HepG2 (cell line): ENCODE measurements around the gene ACOX3. TPM values are rescaled to one million over a fixed set of nuclear protein-coding genes. Genes with fewer than 3 reads are reported as not detected.

Experiments
- ATAC-seq: fragments of 200-7000 bp; cut with Tn5 transposase; 3 replicates; pipeline ENCODE4 v1.9.1; 2020; ENCODE audit warnings: mild to moderate bottlenecking, moderate library complexity
- BruUV-seq: library from RNA; stranded (reverse); fragments of 400-500 nt; replicated peaks from 2 replicates; lab custom pipeline; 2021; lab: Mats Ljungman, UMichigan
- CTCF ChIA-PET: fragments of 300-600 bp; formaldehyde crosslinking; extraction: SDS; loops from one replicate; lab custom pipeline; 2021; ENCODE audit warnings: low total read pairs, inconsistent platforms, low intra/inter-chr PET ratio; lab: Yijun Ruan, JAX
- POLR2A ChIA-PET: fragments of 350-600 bp; sonication (Branson Sonifier 250); formaldehyde crosslinking; loops from one replicate; lab custom pipeline; 2020; ENCODE audit warnings: antibody characterized with exemption, inconsistent platforms; lab: Yijun Ruan, JAX
- DNase-seq: peaks from one replicate; pipeline ENCODE4 v3.0.0-alpha.2; 2015; ENCODE audit warnings: low spot score
- FAIRE-seq: peaks from 3 replicates; lab custom pipeline; 2011; peaks lifted over from hg19 to GRCh38; lab: Jason Lieb, UNC
- H2AFZ ChIP-seq: one replicate; pipeline ENCODE4 v1.6.1; 2011; ENCODE audit warnings: low read length, inconsistent platforms
- H3K27ac ChIP-seq: fragments of 300-600 bp; 3 replicates; pipeline ENCODE4 v1.8.0; 2011; ENCODE audit warnings: mixed run types, mild to moderate bottlenecking, mixed read lengths, low read length, inconsistent platforms; ENCODE audit not compliant: insufficient read depth; ENCODE audit errors: extremely low read length
- H3K27me3 ChIP-seq, 2 experiments: fragments of 200-600 bp in 1 of 2; 2 replicates in 1 of 2; 3 replicates in 1 of 2; pipeline versions ENCODE4 v1.6.0 to v1.8.0; 2011; ENCODE audit warnings: low read length in 2 of 2, mild to moderate bottlenecking in 2 of 2, moderate library complexity in 2 of 2, inconsistent platforms in 1 of 2; ENCODE audit not compliant: insufficient read depth in 2 of 2, control insufficient read depth in 1 of 2
- H3K36me3 ChIP-seq, 2 experiments: fragments of 200-600 bp in 1 of 2; replicated peaks in 1 of 2; 2 replicates in 1 of 2; 3 replicates in 1 of 2; pipeline versions ENCODE4 v1.5.1 to v1.8.0; 2011; ENCODE audit warnings: low read length in 2 of 2, inconsistent platforms in 1 of 2; ENCODE audit not compliant: insufficient read depth in 2 of 2, control insufficient read depth in 1 of 2
- H3K4me1 ChIP-seq: 2 replicates; pipeline ENCODE4 v1.5.1; 2012; ENCODE audit warnings: low read length, inconsistent platforms; ENCODE audit not compliant: insufficient read depth
- H3K4me2 ChIP-seq: 2 replicates; pipeline ENCODE4 v1.6.0; 2011; ENCODE audit warnings: low read depth, low read length, inconsistent platforms
- H3K4me3 ChIP-seq, 3 experiments: fragments of 200-600 bp in 1 of 3; sonication (generic), shearing (Covaris generic) in 1 of 3; replicated peaks in 1 of 3; 2 replicates each; pipeline ENCODE4 v1.5.1; 2011 to 2016; ENCODE audit warnings: low read length in 3 of 3, inconsistent platforms in 2 of 3, low read depth in 2 of 3, mild to moderate bottlenecking in 2 of 3, control low read depth in 1 of 3, mixed read lengths in 1 of 3; ENCODE audit not compliant: insufficient read depth in 1 of 3
- H3K79me2 ChIP-seq: one replicate; pipeline ENCODE4 v1.6.1; 2011; ENCODE audit warnings: low read length, inconsistent platforms; ENCODE audit not compliant: insufficient read depth
- H3K9ac ChIP-seq: 2 replicates; pipeline ENCODE4 v1.6.0; 2011; ENCODE audit warnings: mild to moderate bottlenecking, low read depth, low read length, inconsistent platforms; ENCODE audit not compliant: insufficient read depth
- H3K9me3 ChIP-seq: 2 replicates; pipeline ENCODE4 v1.5.1; 2012; ENCODE audit warnings: mild to moderate bottlenecking, low read length
- H4K20me1 ChIP-seq: 2 replicates; pipeline ENCODE4 v1.6.0; 2011; ENCODE audit warnings: inconsistent platforms, mild to moderate bottlenecking, low read length, moderate library complexity; ENCODE audit not compliant: insufficient read depth
- ADNP ChIP-seq: sonication (generic); formaldehyde crosslinking; IDR thresholded peaks from 2 replicates; pipeline ENCODE4 v1.4.0; 2020; ENCODE audit warnings: missing genetic modification reagents
- EP300 ChIP-seq, 3 experiments: sonication (generic) in 1 of 3; formaldehyde crosslinking in 1 of 3; IDR thresholded peaks; 2 replicates each; pipeline versions ENCODE4 v1.5.1 to v1.6.1; 2011 to 2020; ENCODE audit warnings: low read depth in 2 of 3, low read length in 2 of 3, borderline replicate concordance in 1 of 3, improper control_type of control experiment in 1 of 3, mild to moderate bottlenecking in 1 of 3, missing genetic modification reagents in 1 of 3, moderate library complexity in 1 of 3
- MIXL1 ChIP-seq: IDR thresholded peaks from 2 replicates; pipeline ENCODE4 v1.6.1; 2016
- PAX8 ChIP-seq: sonication (generic); formaldehyde crosslinking; IDR thresholded peaks from 2 replicates; pipeline ENCODE4 v1.8.0; 2022; ENCODE audit warnings: mild to moderate bottlenecking, missing genetic modification reagents, borderline replicate concordance
- ZNF121 ChIP-seq: sonication (generic); formaldehyde crosslinking; IDR thresholded peaks from 2 replicates; pipeline ENCODE4 v1.5.0; 2020; ENCODE audit warnings: mild to moderate bottlenecking, missing genetic modification reagents
- WGBS: methylation state at CpG from one replicate; pipeline ENCODE4 v1.1.6; 2017; ENCODE audit warnings: low lambda C conversion rate; 5-methylcytosine and 5-hydroxymethylcytosine counted together
- in situ Hi-C: cut with HindIII; loops from 2 replicates; pipeline ENCODE4 v1.10.0; 2017; ENCODE audit warnings: low pct_unique_long_range_greater_than_20kb; ENCODE audit not compliant: extremely low pct_ligation_motif_present
- intact Hi-C: fragments of 100-400 bp; cut with micrococcal nuclease; formaldehyde crosslinking; loops from one replicate; pipeline ENCODE4 v1.10.0; 2022; ENCODE audit not compliant: unreplicated experiment
- polyA plus RNA-seq, 8 experiments: library from polyadenylated mRNA; depleted of rRNA in 3 of 8; stranded (reverse) in 7 of 8; unstranded in 1 of 8; fragments of >200 nt; fragmentation: Illumina TruSeq in 4 of 8; extraction: Trizol in 4 of 8; gene quantifications; 2 replicates each; pipeline versions ENCODE4 v1.2.1 to v1.2.3, GENCODE V29; 2011 to 2016; ENCODE audit warnings: low read depth in 4 of 8, missing spikeins in 1 of 8, mixed read lengths in 1 of 8; ENCODE audit not compliant: insufficient read depth in 1 of 8
- total RNA-seq, 5 experiments: library from RNA; depleted of rRNA; stranded (reverse); fragments of >200 nt; fragmentation: Illumina TruSeq; extraction: Trizol; gene quantifications; 2 replicates each; pipeline ENCODE4 v1.2.3, GENCODE V29; 2016; ENCODE audit warnings: low read depth in 1 of 5
- TF ChIP-seq, protein P1 (sequence below): sonication (generic); formaldehyde crosslinking; IDR thresholded peaks from 2 replicates; pipeline ENCODE4 v1.4.0; 2020; ENCODE audit warnings: missing genetic modification reagents, borderline replicate concordance

The ACOX3 gene
- total and polyA plus RNA-seq, 2 of the 13 experiments (the other 11 are each of a cell fraction or from before 2014, with no cell fraction given): 4.2 to 17.8 TPM

- Histone ChIP-seq H2AFZ (no peak overlapping the region), H3K27ac (no peak overlapping the region), H4K20me1 (no peaks in the 10 kb centered on the region), H3K4me3 (no peak overlapping the region), H3K79me2 (no peaks in the 10 kb centered on the region), H3K9ac (no peak overlapping the region), H3K36me3 (no peaks in the 10 kb centered on the region), H3K4me1 (no peaks in the 10 kb centered on the region), H3K27me3 (no peaks in the 10 kb centered on the region), H3K9me3 (no peaks in the 10 kb centered on the region), H3K4me2 (no peak overlapping the region)
- in situ Hi-C loops: no loop called here
- FAIRE-seq (no peak), DNase-seq (no peak), ATAC-seq (no peak)
- intact Hi-C loops: no loop called here
- no peak for TF ChIP-seq MIXL1 (CRISPR knock-in tag)
- no peak for TF ChIP-seq PAX8 (CRISPR knock-in tag)
- TF ChIP-seq EP300 (IDR thresholded peaks at IDR 0.05; ENCODE audit: low read depth in 2 of 2, low read length in 2 of 2): no peak
- no peak for TF ChIP-seq EP300 (CRISPR knock-in tag; IDR thresholded peaks at IDR 0.05; ENCODE audit: borderline replicate concordance)
- no peak for TF ChIP-seq ADNP (CRISPR knock-in tag)
- TF ChIP-seq, protein P1, sequence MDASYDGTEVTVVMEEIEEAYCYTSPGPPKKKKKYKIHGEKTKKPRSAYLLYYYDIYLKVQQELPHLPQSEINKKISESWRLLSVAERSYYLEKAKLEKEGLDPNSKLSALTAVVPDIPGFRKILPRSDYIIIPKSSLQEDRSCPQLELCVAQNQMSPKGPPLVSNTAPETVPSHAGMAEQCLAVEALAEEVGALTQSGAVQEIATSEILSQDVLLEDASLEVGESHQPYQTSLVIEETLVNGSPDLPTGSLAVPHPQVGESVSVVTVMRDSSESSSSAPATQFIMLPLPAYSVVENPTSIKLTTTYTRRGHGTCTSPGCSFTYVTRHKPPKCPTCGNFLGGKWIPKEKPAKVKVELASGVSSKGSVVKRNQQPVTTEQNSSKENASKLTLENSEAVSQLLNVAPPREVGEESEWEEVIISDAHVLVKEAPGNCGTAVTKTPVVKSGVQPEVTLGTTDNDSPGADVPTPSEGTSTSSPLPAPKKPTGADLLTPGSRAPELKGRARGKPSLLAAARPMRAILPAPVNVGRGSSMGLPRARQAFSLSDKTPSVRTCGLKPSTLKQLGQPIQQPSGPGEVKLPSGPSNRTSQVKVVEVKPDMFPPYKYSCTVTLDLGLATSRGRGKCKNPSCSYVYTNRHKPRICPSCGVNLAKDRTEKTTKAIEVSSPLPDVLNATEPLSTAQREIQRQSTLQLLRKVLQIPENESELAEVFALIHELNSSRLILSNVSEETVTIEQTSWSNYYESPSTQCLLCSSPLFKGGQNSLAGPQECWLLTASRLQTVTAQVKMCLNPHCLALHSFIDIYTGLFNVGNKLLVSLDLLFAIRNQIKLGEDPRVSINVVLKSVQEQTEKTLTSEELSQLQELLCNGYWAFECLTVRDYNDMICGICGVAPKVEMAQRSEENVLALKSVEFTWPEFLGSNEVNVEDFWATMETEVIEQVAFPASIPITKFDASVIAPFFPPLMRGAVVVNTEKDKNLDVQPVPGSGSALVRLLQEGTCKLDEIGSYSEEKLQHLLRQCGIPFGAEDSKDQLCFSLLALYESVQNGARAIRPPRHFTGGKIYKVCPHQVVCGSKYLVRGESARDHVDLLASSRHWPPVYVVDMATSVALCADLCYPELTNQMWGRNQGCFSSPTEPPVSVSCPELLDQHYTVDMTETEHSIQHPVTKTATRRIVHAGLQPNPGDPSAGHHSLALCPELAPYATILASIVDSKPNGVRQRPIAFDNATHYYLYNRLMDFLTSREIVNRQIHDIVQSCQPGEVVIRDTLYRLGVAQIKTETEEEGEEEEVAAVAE: no peak
- TF ChIP-seq ZNF121 (CRISPR knock-in tag): no peak
- 96% methylated on average over 11 of the region's 11 CpGs for WGBS
- ChIA-PET CTCF (no interaction called here), POLR2A (no interaction called here)
- no TSS peak for BruUV-seq
Observed at GRCh38 chr4:8365951-8366350, 74.6 kb downstream of the ACOX3 start.
